NAMALWA (cell line): Measurements from ENCODE around the gene PPCDC.

Source experiments
- DNase-seq: peaks from one replicate; pipeline ENCODE4 v3.0.0-alpha.2; 2015; ENCODE audit warnings: low spot score

The PPCDC gene

GRCh38 chr15:75016431-75016830, 7.0 kb upstream of the PPCDC start:
- DNase-seq, result no peak

- DNase-seq, result no peak
These were observed 3.5 kb upstream of the PPCDC start for GRCh38 chr15:75019916-75020315.

DNA sequence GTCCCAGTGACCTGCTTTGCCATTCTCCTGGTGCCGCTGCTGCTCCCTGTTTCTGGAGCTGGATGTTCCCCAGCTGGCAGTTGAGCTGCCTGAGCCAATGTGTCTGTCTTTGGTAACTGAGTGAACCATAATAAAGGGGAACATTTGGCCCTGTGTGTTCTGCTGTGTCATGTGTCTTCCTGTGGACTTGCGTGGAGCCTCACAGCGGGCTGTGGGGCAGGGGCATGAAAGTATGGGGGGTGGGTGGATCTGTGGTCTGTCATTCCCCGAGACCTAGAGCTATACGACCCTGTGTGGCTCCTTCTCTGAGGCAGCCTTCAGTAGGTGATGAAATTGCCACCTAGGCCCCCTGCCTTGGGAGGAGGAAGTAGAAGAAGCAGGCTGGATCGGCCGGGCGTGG, 2.0 kb upstream of the PPCDC start:
- DNase-seq, result no peak

DNA sequence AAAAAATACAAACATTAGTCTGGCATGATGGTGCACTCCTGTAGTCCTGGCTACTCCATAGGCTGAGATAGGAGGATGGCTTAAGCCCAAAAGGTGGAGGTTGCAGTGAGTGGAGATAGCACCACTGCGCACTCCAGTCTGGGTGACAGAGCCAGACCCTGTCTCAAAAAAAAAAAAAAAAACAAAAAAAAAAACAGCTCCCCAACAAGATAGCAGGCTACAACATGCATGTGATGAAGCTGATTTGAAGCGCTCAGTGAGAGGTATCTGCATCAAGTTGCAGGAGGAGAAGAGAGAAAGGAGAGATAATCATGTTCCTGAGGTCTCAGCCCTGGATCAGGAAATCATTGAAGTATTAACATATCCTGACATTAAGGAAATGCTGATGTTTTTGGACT, 608 bp upstream of the PPCDC start:
- no peak for DNase-seq

DNA sequence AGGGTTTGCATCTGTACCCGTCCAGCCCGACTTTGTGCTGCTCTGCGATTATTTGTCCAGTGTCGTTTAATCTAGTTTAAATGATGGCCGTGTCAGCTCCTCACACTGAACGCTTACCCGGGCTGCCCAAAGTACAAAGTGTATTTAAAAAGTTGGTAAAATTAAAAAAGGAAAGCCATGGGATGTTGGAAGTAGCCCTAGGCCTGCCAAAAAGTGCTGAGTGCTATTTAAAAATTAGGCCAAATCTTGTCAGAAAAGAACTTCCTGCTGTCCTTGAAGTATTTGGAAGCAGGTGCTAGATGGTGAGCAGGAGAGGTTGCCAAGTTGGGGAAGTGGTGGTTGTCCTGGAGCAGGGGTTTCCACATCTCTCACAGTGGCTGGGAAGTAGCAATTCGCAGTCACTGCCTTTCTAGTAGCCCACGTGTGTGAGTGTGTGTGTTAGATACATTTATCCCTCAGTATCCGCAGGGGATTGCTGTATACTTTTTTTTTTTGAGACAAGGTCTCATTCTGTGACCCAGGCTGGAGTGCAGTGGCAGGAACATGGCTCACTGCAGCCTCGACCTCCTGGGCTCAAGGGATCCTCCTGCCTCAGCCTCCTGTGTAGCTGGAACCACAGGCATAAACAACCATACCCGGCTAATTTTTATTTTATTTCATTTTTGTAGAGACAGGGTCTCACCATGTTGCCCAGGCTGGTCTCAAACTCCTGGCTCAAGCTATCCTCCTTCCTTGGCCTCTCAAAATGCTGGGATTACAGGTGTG, 664 bp downstream of the PPCDC start:
- peak; percentile 49 for DNase-seq

GRCh38 chr15:75025107-75025506, 1.7 kb downstream of the PPCDC start:
- no peak for DNase-seq

DNA sequence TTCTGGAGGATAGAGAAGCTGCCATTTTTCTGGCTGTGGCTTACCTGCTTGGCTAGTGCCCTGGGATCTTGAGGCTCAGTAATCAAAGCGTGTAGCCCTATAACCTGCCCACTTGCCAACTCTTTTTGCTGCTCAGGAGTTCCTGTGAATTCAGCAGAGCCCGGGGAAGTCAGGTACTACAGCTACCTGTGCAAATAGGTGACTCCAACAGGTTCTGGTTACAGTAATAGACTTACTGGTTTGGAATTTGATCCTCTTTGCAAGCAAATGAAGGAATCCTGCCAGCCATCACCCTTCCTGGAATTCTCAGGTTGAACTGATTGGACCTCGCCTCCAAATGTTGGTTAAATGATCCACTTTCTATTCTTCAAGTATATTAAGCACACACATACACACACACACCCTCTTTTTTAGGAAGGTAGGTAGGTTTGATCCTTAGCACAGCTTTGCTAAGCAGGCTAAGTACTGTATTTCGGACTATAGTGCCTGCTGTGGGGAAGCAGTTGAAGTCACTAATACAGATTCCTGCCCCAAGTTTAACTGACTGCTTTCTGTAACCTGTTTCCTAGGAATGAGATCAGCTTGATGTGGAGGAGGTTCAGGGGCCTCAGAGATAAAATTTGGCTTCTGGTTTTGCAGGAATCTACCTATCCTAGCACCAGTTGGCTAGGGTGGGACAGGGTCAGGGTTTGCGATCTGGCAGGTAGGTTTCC, 2.3 kb downstream of the PPCDC start:
- no peak for DNase-seq

- no peak for DNase-seq
These were observed 4.2 kb downstream of the PPCDC start for GRCh38 chr15:75027551-75027950.

DNA sequence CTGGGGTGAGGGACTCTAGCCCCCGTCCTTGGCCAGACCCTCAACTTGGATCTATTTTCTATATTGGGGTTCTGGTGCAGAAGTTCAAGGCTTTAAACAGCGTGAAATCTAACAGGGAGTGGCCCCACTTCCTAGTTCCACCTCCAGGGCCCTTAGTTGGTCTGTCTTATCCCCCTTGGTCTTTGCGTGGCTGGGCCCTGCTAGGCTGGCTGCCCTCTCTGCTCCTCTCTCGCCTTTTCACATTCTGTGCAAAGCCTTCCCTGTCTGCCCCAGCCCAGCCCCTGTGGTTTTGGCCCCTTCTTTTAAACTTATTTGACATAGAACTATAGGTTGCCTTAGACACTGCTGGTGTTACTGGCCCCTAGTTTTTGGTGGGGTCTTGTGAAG, 5.6 kb downstream of the PPCDC start:
- no peak for DNase-seq

DNA sequence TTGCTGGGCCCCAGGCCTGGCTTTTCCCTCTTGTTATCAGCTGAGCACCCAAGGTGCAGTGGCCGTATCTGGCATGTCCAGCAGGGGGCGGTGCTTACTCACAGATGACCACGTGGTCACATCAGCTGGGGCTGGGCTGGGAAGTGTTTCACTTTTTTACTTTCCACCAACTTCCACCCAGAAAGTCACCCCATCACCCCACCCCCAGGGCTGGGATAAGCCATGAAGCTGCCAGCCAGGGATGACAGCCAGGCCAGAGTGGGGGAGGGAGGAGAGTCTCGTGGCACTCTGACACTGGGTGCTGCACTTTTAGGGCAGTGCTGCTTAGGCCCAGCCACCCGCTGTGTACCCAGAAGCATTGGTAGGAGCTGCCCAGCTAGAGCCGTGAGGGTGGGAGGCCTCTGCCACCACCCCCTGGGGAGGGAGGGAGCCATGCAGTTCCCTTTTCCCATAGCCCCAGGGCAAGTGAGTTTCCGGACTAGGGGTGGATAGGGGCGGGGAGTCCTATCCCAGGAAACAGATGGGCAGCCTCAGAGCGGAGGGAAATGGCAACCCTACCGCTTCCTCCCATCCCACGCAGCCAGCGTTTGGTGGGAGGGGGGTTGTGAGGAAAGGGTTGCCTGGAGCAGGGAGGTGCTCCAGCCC, 6.1 kb downstream of the PPCDC start:
- peak; percentile 87 for DNase-seq

DNA sequence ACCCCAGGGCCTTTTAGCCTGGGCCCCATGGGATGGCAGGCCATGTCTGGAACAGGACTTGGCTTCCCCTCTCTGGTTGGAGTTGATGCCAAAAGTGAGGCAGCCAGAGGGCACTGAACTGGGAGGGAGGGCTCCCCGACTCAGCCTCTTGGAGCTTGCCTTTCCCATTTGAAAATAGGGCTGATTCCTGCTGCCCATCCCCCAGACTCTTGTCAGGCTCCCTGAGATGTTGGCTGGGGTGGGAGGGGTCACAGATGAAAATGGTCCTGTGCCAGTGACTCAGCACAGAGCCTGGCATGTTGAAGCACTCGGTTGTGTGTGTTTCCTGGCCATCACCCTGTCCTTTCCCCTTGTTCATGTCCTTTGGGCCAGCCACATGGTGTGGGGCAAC, 6.6 kb downstream of the PPCDC start:
- DNase-seq, result no peak

DNA sequence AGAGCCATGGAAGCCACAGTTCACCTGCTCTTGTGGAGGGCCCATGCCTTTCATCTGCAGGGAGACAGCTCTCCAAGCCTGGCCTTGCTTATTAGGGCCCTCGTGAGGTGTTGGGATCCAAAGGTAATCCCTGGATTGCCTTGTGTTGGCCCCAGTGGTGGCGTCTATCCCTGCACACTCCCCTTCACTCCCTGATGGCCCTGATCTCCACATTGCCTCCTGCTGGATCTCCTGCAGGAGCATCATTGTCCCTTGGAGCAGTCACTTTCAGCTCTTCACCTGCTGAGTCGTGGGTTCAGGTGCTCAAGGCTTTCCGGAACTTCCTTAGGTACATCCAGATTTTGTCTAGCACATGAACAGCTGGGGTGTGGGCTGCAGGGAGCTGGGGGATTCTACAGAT, 7.0 kb downstream of the PPCDC start:
- DNase-seq, result no peak

GRCh38 chr15:75031848-75032247, 8.5 kb downstream of the PPCDC start:
- DNase-seq, result no peak

DNA sequence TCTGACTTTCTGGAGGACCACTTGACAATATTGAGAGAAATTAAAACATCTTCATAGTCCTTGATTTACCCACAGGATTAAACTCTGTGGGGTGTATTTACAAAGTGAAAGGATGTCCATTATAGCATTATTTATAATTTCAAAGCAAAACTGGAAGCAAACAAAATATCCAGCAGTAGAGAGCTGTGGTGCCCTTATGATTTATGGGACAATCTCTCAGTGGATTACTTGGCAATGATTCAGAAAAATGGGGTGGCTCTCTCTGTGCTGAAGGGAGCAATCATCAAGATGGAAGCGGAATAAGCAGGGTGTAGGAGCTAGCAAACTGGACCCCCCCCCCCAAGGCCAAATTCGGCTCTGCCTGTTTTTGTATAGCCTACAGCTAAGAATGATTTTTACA, 9.0 kb downstream of the PPCDC start:
- DNase-seq, result no peak

- peak; percentile 39 for DNase-seq
These were observed 10.4 kb downstream of the PPCDC start for GRCh38 chr15:75033809-75034208.

- DNase-seq, result no peak
These were observed 11.2 kb downstream of the PPCDC start for GRCh38 chr15:75034615-75035014.

GRCh38 chr15:75036212-75036616, 12.8 kb downstream of the PPCDC start:
- DNase-seq, result no peak

- DNase-seq, result no peak
These were observed 14.3 kb downstream of the PPCDC start for GRCh38 chr15:75037685-75038084.

GRCh38 chr15:75038231-75038630, 14.8 kb downstream of the PPCDC start:
- DNase-seq, result no peak

- DNase-seq, result peak; percentile 98
These were observed 19.5 kb downstream of the PPCDC start for GRCh38 chr15:75042730-75043508.

- DNase-seq, result peak; percentile 72
These were observed 20.3 kb downstream of the PPCDC start for GRCh38 chr15:75043509-75044257.
